Lower leg skin (tissue), 4 donors: ENCODE results near the gene CCDC187. TPM values are rescaled to one million over a fixed set of nuclear protein-coding genes. Genes with fewer than 3 reads are reported as not detected.

ENCODE experiments used
- DNase-seq, 2 donors: peaks; one replicate each; pipeline ENCODE4 v3.0.0-alpha.2; 2019; ENCODE audit warnings: low spot score in 2 of 2
- H3K4me3 ChIP-seq: fragments of 200-600 bp; sonication (generic); 2 replicates; pipeline ENCODE4 v1.5.1; 2017; ENCODE audit warnings: mild to moderate bottlenecking, low read depth; ENCODE audit not compliant: poor library complexity, severe bottlenecking
- POLR2A ChIP-seq, 2 donors: fragments of 450-650 bp; IDR thresholded peaks; one replicate each; pipeline ENCODE4 v1.6.1; 2016 to 2017; ENCODE audit warnings: antibody characterized with exemption in 2 of 2, mild to moderate bottlenecking in 1 of 2, moderate library complexity in 1 of 2
- WGBS, 2 donors: methylation state at CpG; one replicate each; pipeline ENCODE4 v1.1.5; 2018; 5-methylcytosine and 5-hydroxymethylcytosine counted together
- intact Hi-C: fragments of 100-400 bp; cut with DNase I; formaldehyde crosslinking; loops from one replicate; pipeline ENCODE4 v1.15.0; 2023; ENCODE audit warnings: low total_unique reads
- total RNA-seq, 4 donors: library from RNA; depleted of rRNA; stranded (reverse); fragments of >200 nt; gene quantifications; one replicate each; pipeline ENCODE4 v1.1.0, GENCODE V29; 2016
- TF ChIP-seq, protein P1 (sequence below), 3 donors: fragments of 450-650 bp; IDR thresholded peaks; one replicate each; pipeline ENCODE4 v1.5.1; 2016; ENCODE audit warnings: antibody characterized with exemption in 3 of 3, mild to moderate bottlenecking in 3 of 3, moderate library complexity in 2 of 3

Gene CCDC187
- total RNA-seq, 4 donors from 2014 or later, result 1.1 TPM; not detected in 3

GRCh38 chr9:136222166-136222905, 81.6 kb downstream of the CCDC187 start:
- TF ChIP-seq POLR2A (IDR thresholded peaks at IDR 0.05), result no peak
- TF ChIP-seq, protein P1, sequence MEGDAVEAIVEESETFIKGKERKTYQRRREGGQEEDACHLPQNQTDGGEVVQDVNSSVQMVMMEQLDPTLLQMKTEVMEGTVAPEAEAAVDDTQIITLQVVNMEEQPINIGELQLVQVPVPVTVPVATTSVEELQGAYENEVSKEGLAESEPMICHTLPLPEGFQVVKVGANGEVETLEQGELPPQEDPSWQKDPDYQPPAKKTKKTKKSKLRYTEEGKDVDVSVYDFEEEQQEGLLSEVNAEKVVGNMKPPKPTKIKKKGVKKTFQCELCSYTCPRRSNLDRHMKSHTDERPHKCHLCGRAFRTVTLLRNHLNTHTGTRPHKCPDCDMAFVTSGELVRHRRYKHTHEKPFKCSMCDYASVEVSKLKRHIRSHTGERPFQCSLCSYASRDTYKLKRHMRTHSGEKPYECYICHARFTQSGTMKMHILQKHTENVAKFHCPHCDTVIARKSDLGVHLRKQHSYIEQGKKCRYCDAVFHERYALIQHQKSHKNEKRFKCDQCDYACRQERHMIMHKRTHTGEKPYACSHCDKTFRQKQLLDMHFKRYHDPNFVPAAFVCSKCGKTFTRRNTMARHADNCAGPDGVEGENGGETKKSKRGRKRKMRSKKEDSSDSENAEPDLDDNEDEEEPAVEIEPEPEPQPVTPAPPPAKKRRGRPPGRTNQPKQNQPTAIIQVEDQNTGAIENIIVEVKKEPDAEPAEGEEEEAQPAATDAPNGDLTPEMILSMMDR (IDR thresholded peaks at IDR 0.05), result no peak
- intact Hi-C loops, result no loop called here
- 94 to 95% methylated on average over 31 to 37 of the region's 38 CpGs for WGBS, 2 donors
- H3K4me3 ChIP-seq, result no peak overlapping the region
- no peak for DNase-seq

- no peak overlapping the region for H3K4me3 ChIP-seq
- TF ChIP-seq, protein P1 (IDR thresholded peaks at IDR 0.05), result no peak
- no peak for TF ChIP-seq POLR2A (IDR thresholded peaks at IDR 0.05)
- 65 to 69% methylated on average over 15 of the region's 15 CpGs for WGBS, 2 donors
- DNase-seq, result no peak
- intact Hi-C loops, result no loop called here
Measured at GRCh38 chr9:136220017-136220729, 83.7 kb downstream of the CCDC187 start.

DNA sequence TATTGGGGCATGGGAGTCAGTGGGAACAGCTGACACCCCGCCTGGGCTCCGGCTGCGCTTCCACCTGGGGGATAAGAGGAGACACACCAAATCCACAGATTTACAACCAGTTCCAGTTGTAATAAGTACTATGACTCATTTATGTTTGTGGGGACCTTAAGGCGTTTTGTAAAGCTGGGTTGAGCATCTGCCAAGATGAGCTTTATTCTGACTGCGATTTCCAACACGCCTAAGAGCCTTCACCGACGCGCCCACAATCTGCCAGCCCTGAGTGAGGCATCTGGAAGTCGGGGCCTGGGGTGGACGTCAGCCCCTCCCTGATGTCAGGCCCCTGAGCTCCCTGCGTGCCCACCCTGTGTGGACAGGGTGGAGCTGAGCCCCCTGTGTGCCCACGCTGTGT, 84.6 kb downstream of the CCDC187 start:
- no peak overlapping the region for H3K4me3 ChIP-seq
- TF ChIP-seq POLR2A (IDR thresholded peaks at IDR 0.05), result no peak
- TF ChIP-seq, protein P1 (IDR thresholded peaks at IDR 0.05), result no peak
- 64 to 66% methylated on average over 13 of the region's 13 CpGs for WGBS, 2 donors
- intact Hi-C loops, result no loop called here
- DNase-seq, result no peak

- intact Hi-C loops, result no loop called here
- 84 to 85% methylated on average over 15 of the region's 15 CpGs for WGBS, 2 donors
Measured at GRCh38 chr9:136218673-136219072, 85.2 kb downstream of the CCDC187 start.

DNA sequence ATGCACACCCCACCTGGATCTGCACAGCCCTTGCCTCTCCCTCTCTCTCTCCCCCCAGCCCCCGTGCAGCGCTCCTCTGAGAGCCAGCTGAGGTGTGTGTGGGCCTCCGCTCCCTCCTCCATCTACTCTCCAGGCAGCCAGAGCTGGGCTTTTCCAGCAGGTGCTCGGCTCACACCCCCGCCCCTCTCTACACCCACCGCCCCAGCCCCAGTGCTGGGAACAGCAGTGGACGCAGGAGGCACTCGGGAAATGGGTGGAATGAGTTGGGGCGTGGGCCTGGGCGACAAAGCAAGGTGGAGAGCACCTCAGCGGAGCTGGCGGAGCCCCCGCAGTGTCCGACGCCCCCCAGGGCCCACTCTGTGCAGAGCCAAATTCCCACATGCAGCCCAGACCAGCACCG, 85.6 kb downstream of the CCDC187 start:
- no peak for DNase-seq
- H3K4me3 ChIP-seq, result no peak overlapping the region
- WGBS, 2 donors, result 93 to 97% methylated on average over 16 of the region's 16 CpGs
- intact Hi-C loops, result no loop called here
- no peak for TF ChIP-seq POLR2A (IDR thresholded peaks at IDR 0.05)
- TF ChIP-seq, protein P1 (IDR thresholded peaks at IDR 0.05), result no peak

More at GRCh38 chr9:136218673-136219072, 85.2 kb downstream of the CCDC187 start:
- no peak overlapping the region for H3K4me3 ChIP-seq
- no peak for DNase-seq
- TF ChIP-seq POLR2A (IDR thresholded peaks at IDR 0.05), result no peak
- TF ChIP-seq, protein P1 (IDR thresholded peaks at IDR 0.05), result no peak
